ENCODE results near the gene SLC37A1. TPM values are rescaled to one million over a fixed set of nuclear protein-coding genes. Genes with fewer than 3 reads are reported as not detected.

Gene SLC37A1
- total RNA-seq, 1 experiment from 2014 or later: 23.5 TPM

DNA sequence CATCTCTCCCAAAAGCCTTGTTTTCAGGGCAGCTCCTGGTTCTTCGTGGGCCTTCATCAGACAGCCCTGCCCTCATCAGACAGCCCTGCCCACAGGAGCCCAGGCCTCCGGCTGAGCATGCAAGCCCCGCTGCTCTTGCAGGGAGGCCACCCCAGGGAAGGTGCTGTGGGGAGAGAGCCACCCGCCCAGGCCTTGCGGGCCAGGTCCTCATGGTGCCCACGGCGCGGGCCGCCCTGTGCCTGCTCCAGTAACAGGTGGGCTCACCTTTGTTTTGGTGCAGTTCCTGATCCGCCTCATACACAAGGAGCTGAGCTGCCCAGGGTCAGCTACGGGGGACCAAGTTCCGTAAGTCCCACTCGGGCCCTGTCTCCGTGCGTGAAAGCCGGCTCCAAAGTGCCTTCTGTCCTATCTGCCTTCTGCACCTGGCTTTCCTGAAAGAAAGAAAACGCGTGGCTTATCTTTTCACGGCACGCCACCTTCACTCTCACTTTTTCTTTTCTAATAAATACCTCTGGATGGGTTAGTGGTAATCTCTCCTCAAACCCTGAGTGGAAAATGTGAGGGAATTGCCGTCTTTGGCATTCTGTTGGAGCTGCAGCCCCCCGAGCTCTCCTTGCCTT, 65.9 kb downstream of the SLC37A1 start:
- H3K4me2 ChIP-seq: no peak overlapping the region
- intact Hi-C loops (cut with micrococcal nuclease; ENCODE audit: unreplicated experiment): no loop called here
- TF ChIP-seq EZH2 (IDR thresholded peaks at IDR 0.05; ENCODE audit: low read depth): no peak
- TF ChIP-seq CTCF (conservative IDR thresholded peaks at IDR 0.05): no peak
- ChIA-PET POLR2A (ENCODE audit: unreplicated experiment) (interaction anchor here (0.5 kb wide), 1 partner anchor 326 kb away, joined by 3 read pairs; no protein-coding TSS in a partner anchor), CTCF (interaction anchor here (0.6 to 0.7 kb wide), 3 partner anchors 21 to 706 kb away, joined by 3 to 4 read pairs (median 3); no protein-coding TSS in a partner anchor)
- H3K27me3 ChIP-seq (ENCODE audit: insufficient read depth, low read depth): no peaks in the 10 kb centered on the region
- no peaks in the 10 kb centered on the region for H3K9me3 ChIP-seq (ENCODE audit: insufficient read depth, low read depth)
- no peak overlapping the region for H2AFZ ChIP-seq
- H3K4me1 ChIP-seq (replicated peaks; ENCODE audit: insufficient read depth): no peaks in the 10 kb centered on the region
- no peaks in the 10 kb centered on the region for H3K79me2 ChIP-seq (ENCODE audit: low read depth)
- H3K27ac ChIP-seq: no peak overlapping the region
- H3K4me3 ChIP-seq: no peak overlapping the region
- no peaks in the 10 kb centered on the region for H3K9me2 ChIP-seq (ENCODE audit: insufficient read depth)
- H4K20me1 ChIP-seq (ENCODE audit: insufficient read depth): no peaks in the 10 kb centered on the region
- no peaks in the 10 kb centered on the region for H3K36me3 ChIP-seq (ENCODE audit: low read depth)
- 0 out of 2 replicates have a peak, but pooled peaks cover 10% of the 10 kb centered on the region for H3F3A ChIP-seq (ENCODE audit: insufficient read depth, low read depth)
- BruUV-seq (replicated peaks): no TSS peak
- DNase-seq: no peak

GRCh38 chr21:42580076-42580792, 66.6 kb downstream of the SLC37A1 start:
- no peak overlapping the region for H2AFZ ChIP-seq
- no peak overlapping the region for H3K27ac ChIP-seq
- H4K20me1 ChIP-seq (ENCODE audit: insufficient read depth): no peaks in the 10 kb centered on the region
- no peaks in the 10 kb centered on the region for H3K9me2 ChIP-seq (ENCODE audit: insufficient read depth)
- H3F3A ChIP-seq (ENCODE audit: insufficient read depth, low read depth): 0 out of 2 replicates have a peak, but pooled peaks cover 6% of the 10 kb centered on the region
- intact Hi-C loops (cut with micrococcal nuclease; ENCODE audit: unreplicated experiment): no loop called here
- no peaks in the 10 kb centered on the region for H3K27me3 ChIP-seq (ENCODE audit: insufficient read depth, low read depth)
- POLR2A ChIA-PET (ENCODE audit: unreplicated experiment): no interaction called here
- H3K79me2 ChIP-seq (ENCODE audit: low read depth): no peaks in the 10 kb centered on the region
- BruUV-seq (replicated peaks): no TSS peak
- H3K4me2 ChIP-seq: no peak overlapping the region
- H3K9me3 ChIP-seq (ENCODE audit: insufficient read depth, low read depth): no peaks in the 10 kb centered on the region
- CTCF ChIA-PET: interaction anchor here (0.6 to 0.7 kb wide), 3 partner anchors 21 to 706 kb away, joined by 3 to 4 read pairs (median 3); no protein-coding TSS in a partner anchor
- H3K4me1 ChIP-seq (replicated peaks; ENCODE audit: insufficient read depth): no peaks in the 10 kb centered on the region
- no peak overlapping the region for H3K4me3 ChIP-seq
- H3K36me3 ChIP-seq (ENCODE audit: low read depth): no peaks in the 10 kb centered on the region
- no peak for TF ChIP-seq CTCF (conservative IDR thresholded peaks at IDR 0.05)
- DNase-seq: no peak

DNA sequence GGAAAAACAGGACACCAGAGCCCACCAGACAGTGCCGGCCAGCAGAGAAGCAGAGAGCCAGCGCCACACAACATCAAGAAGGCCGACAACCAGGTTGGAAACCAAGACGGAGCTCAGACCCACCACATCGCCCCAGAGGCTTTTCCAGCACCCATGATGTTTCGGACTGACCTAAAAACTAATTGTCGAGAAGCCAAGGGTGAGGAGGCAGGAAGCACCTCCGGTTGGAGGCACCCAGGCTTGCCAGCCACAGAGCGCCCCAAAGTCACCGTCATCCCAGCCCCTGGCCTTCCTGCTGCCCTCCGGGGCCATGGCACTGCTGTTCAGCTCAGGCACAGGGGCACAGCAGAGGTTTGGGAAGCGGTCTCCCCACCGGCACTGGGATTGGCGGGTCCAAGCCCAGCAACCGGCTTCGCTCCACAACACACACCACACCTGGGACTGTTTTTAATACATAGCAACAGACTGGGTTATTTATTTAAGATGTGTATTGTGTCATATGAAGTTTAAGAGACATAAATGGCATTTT, 67.2 kb downstream of the SLC37A1 start:
- POLR2A ChIA-PET (ENCODE audit: unreplicated experiment): no interaction called here
- Histone ChIP-seq H2AFZ (no peak overlapping the region), H3K4me2 (no peak overlapping the region), H3K27ac (no peak overlapping the region), H3K9me3 (ENCODE audit: insufficient read depth, low read depth) (no peaks in the 10 kb centered on the region), H3K4me1 (replicated peaks; ENCODE audit: insufficient read depth) (no peaks in the 10 kb centered on the region), H3K9me2 (ENCODE audit: insufficient read depth) (no peaks in the 10 kb centered on the region), H3F3A (ENCODE audit: insufficient read depth, low read depth) (no peaks in the 10 kb centered on the region), H3K79me2 (ENCODE audit: low read depth) (no peaks in the 10 kb centered on the region), H3K36me3 (ENCODE audit: low read depth) (no peaks in the 10 kb centered on the region), H3K27me3 (ENCODE audit: insufficient read depth, low read depth) (no peaks in the 10 kb centered on the region), H4K20me1 (ENCODE audit: insufficient read depth) (no peaks in the 10 kb centered on the region), H3K4me3 (no peak overlapping the region)
- TF ChIP-seq EZH2 (IDR thresholded peaks at IDR 0.05; ENCODE audit: low read depth) (no peak), CTCF (conservative IDR thresholded peaks at IDR 0.05) (no peak)
- intact Hi-C loops (cut with micrococcal nuclease; ENCODE audit: unreplicated experiment): no loop called here
- BruUV-seq (replicated peaks): no TSS peak
- CTCF ChIA-PET: no interaction called here
- DNase-seq: no peak
